Measurements from ENCODE around the gene RPL13A. TPM values are rescaled to one million over a fixed set of nuclear protein-coding genes. Genes with fewer than 3 reads are reported as not detected.
"Not testable (repeated sequence)": the region's sequence is repeated elsewhere in the genome, so short reads cannot be mapped to it uniquely, and the experiment has no call there.

Gene RPL13A
- total RNA-seq, 1 donor from 2014 or later: 2,820 TPM

DNA sequence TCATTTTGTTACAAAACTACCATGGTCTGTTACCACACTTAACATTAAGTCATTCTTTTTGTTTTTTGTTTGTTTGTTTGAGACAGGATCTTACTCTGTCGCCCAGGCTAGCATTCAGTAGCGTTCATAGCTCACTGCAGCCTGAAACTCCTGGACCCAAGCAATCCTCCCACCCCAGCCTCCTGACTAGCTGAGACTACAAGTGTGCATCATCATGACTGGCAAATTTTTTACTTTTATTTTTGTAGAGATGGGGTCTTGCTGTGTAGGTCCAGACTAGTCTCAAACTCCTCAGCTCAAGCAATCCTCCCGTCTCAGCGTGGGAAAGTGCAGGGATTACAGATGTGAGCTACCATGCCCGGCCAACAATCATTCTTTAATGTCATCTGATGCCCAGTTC, 31.1 kb upstream of the RPL13A start:
- ATAC-seq: no peak

DNA sequence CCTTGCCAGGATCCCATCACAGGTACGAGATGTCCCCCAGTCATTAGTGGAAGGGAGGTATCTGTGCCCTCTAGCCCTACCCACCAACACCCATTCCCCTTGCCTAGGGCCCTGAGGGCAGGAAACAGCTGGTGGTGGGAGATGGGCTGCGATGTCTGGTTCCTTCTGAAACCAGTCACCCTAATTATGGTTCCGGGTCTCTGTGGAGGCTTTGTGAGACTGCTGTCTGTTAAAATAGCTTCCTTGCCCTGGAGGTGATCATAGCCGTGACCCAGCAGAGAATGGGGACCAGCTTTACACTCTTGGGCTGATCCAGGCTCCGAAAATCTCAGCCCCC, 28.9 kb upstream of the RPL13A start:
- ATAC-seq: no peak

DNA sequence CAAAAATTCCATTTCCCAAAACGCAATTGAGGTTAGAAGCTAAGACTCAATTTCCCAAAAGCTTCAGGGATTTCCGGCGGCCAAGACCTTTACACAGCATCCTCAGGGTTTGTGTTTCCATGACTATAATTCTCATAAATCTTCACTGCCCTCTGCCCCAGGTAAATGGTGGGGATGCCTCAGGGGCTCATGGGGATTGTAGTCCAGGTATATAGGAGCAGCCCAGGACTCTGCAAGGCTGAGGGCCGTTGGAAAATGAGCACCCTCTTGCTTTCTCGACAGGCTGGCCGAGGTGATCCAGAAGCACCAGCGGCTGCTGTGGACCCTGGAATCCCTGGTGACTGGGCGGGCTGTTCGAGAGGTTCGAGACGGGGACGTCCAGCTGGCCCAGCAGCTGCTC, 28.0 kb upstream of the RPL13A start:
- no peak for ATAC-seq

DNA sequence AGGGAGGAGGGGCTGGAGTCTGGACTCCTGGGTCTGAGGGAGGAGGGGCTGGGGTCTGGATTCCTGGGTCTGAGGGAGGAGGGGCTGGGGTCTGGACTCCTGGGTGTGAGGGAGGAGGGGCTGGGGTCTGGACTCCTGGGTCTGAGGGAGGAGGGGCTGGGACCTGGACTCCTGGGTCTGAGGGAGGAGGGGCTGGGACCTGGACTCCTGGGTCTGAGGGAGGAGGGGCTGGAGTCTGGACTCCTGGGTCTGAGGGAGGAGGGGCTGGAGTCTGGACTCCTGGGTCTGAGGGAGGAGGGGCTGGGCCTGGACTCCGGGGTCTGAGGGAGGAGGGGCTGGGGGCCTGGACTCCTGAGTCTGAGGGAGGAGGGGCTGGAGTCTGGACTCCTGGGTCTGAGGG, 26.3 kb upstream of the RPL13A start:
- ATAC-seq: not testable (repeated sequence)

DNA sequence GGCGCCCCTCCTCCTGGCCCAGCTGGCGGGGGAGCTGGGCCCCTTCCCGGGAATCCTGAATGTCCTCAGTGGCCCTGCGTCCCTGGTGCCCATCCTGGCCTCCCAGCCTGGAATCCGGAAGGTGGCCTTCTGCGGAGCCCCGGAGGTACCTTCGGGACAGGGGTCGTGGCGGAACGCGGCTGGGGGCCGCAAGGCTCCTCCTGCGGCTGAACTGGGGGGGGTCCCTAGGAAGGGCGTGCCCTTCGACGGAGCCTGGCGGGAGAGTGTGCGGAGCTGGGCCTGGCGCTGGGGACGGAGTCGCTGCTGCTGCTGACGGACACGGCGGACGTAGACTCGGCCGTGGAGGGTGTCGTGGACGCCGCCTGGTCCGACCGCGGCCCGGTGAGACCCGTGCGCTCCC, 25.8 kb upstream of the RPL13A start:
- ATAC-seq: no peak

DNA sequence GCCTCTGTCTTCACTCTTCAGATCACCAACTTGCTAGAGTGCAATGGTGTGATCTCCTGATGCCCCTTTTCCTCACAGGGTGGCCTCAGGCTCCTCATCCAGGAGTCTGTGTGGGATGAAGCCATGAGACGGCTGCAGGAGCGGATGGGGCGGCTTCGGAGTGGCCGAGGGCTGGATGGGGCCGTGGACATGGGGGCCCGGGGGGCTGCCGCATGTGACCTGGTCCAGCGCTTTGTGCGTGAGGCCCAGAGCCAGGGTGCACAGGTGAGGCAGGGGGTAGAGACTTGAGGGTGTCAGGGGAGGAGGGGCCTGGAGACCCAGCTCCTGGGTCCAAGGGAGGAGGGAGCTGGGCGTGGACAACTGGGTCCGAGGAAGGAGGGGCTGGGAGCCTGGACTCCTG, 24.9 kb upstream of the RPL13A start:
- no peak for ATAC-seq

DNA sequence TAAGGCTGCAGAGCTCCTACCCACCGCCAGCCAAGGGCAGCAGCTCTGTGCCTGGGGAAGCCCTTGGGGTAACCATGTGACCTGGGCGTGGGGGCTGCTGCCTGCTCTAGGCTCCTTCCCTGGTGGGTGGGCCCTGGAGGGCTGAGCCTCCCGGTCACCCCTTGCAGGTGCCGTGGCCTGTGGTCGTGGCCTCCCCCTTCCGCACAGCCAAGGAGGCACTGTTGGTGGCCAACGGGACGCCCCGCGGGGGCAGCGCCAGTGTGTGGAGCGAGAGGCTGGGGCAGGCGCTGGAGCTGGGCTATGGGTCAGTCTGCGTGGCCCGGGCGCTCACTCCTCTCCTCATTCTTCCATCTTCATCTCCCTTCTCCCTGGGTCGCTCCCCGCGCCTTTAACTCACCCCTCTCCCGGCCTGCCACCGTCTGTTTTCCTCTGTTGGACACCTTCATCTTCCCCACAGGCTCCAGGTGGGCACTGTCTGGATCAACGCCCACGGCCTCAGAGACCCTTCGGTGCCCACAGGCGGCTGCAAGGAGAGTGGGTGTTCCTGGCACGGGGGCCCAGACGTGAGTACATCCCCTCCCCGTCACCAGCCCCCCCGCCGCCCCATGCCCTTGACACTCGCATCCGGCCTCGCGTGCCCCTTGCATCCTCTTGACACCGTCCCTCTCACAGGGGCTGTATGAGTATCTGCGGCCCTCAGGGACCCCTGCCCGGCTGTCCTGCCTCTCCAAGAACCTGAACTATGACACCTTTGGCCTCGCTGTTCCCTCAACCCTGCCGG, 23.3 kb upstream of the RPL13A start:
- no peak for ATAC-seq

DNA sequence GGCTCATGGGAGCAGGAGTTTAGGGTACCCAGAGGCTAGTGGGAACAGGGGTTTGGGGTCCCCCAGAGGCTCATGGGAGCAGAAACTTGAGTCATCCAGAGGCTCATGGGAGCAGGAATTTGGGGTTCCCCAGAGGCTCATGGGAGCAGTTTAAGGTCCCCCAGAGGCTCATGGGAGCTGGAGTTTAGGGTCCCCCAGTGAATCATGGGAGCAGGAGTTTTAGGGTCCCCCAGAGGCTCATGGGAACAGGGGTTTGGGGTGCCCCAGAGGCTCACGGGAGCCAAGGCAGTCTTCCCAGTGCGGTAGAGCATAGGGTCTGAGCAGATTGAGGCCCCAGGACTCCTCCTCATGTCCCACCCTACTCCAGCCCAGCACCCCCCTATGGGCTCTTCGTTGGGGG, 22.0 kb upstream of the RPL13A start:
- no peak for ATAC-seq

DNA sequence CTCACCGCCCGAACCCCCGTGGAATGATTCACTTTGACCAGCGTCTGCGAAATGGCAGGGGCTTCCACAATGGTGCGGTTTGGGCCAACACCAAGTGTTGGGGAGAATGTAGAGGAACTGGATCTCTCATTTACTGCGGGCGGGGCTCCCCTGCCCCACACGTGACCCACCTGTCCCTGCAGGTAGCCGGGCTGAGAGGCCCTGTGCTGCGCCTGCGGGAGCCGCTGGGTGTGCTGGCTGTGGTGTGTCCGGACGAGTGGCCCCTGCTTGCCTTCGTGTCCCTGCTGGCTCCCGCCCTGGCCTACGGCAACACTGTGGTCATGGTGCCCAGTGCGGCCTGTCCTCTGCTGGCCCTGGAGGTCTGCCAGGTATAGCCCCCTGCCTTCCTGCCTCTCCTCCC, 19.2 kb upstream of the RPL13A start:
- ATAC-seq: peak; percentile 88

DNA sequence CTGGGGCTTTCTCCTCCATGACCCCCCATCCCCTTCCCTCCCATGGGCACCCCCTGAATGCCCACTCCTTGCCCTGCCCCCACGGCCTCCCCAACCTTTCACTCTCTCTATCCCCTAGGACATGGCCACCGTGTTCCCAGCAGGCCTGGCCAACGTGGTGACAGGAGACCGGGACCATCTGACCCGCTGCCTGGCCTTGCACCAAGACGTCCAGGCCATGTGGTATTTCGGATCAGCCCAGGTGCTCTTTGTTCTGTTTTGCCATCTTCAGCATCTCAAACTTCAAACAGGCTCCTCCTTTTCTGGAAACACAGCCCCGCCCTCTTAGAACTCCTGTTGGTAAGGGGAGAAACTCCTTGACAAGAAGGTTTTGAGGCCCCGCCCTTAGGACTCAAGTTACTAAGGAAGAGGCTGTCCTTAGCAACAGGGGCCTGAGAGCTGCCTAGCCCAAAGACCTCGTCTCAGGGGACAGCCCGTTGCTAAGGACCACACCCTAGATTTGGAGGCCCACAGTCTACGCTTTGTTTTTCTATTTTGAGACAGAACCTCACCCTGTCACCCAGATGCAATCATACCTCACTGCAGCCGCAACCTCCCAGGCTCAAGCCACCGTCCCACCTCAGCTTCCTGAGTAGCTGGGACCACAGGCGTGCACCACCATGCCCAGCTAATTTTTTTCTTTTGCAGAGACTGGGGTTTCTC, 18.5 kb upstream of the RPL13A start:
- ATAC-seq: peak; percentile 78

DNA sequence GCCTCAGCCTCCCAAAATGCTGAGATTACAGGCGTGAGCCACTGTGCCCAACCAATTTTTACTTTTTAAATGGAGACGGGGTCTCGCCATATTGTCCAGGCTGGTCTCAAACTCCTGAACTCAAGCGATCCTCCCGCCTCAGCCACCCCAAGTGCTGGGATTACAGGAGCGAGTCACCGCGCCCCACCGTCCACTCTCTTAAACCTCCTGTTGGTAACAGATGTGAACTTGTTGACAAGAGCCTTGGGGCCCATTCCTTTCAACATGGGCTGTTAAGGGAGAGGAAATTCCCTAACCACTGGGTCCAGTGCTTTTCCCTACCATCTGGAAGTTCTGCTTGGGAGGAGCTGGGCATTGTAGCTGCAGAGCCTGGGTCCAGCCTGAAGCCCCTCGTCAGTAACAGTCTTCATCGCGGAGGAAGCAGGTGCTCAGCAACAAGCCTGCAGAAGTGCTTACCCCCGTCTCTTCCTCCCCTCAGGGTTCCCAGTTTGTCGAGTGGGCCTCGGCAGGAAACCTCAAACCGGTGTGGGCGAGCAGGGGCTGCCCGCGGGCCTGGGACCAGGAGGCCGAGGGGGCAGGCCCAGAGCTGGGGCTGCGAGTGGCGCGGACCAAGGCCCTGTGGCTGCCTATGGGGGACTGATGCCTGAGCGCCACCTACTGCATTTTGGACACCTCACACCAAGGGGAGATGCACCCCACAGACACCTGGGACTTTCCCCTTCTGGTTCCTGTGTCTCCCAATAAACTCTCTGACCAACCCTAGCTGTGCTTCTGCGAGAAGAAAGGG, 17.4 kb upstream of the RPL13A start:
- peak; percentile 5 for ATAC-seq

DNA sequence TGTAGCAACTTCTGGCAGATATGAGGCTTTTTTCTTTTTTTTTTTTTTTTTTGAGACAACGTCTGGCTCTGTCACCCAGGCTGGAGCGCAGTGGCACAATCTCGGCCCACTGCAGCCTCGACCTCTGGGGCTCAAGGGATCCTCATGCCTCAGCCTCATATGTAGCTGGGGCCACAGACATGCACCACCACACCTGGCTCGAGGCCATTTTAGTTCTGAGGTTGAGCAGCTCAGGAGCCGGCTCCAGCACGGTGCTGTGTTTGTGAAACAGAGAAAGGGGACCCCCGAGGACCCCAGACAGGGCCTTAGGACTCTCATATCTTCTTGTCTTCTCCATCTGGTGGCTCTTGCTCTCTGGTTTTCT, 16.8 kb upstream of the RPL13A start:
- ATAC-seq: no peak

DNA sequence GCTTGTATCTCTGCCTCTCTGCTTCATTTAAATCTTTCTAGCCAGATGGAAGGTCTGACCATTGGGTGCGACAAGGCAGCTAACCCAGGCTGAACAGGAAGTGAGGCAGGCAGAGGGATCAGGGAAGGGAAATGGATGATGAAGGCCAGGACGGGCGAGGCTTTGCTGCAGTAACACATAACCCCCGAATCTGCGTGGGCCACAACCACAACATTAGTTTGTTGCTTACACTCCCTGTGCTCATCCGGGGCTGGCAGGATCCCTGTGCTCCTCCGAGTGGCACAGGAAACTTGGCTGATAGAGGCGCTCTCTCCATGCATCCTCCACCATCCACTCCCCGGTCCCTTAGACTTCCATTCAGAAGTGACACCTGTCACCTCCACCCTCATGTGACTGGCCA, 14.5 kb upstream of the RPL13A start:
- ATAC-seq: no peak

DNA sequence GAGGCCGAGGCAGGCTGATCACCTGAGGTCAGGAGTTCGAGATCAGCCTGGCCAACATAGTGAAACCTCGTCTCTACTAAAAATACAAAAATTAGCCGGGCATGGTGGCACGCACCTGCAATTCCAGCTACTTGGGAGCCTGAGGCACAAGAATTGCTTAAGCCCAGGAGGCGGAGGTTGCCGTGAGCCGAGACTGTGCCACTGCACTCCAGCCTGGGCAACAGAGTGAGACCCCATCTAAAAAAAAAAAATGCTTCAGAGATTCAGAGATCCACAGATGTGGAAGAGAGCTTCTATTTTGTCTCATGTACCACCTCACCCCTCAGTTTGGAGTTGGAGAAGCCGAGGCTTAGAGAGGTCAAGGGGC, 13.9 kb upstream of the RPL13A start:
- not testable (repeated sequence) for ATAC-seq

DNA sequence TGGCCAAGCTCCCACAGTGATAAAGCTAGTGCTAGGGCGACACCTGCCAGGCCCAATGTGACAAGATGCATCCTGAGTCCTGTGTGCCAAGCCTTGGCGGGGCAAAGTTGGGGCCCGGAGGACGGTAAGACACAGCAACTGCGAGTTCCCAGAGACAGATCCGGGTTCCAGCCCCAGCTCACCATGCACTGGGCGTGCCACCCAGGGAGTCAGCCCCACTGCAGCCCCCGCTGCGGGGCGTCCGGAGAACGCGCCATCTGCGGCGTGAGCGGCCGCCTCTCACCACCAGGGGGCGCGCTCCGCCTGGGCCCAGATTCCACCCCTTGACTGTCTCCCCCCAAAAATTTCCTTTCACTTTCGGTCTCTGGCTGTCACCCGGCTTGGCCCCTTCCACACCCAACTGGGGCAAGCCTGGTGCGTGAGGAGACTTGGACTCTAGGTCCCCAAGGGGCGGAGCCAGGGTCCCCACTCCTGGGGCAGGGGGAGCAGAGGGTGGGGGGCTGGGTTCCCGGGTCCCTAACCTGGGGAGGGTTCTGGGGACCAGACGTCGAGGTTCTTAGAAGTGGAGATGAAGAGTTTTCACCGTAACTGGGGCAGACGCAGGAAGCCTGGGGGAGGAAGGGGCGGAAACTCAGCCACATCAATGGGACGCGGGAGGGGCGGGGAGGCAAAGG, 13.4 kb upstream of the RPL13A start, which contains the start of gene FLT3LG:
Gene FLT3LG, plus strand, starts transcription at position 348 of the 674 bp plus-strand sequence. CDS start 425 bp downstream, outside the sequence.
- peak; percentile 59 for ATAC-seq

DNA sequence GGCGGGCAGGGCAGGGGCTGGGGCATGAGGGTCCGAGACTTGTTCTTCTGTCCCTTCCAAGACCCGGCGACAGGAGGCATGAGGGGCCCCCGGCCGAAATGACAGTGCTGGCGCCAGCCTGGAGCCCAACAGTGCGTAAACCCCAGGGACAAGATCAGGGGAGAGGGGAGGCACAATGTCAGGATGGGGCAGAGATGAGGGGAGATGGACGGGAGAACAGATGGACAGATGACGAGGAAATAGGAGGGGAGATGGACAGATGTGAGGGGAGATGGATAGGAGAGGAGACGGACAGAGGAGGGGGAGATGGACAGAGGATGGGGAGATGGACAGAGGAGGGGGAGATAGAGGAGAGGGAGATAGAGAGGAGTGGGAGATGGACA, 12.9 kb upstream of the RPL13A start:
- ATAC-seq: no peak

DNA sequence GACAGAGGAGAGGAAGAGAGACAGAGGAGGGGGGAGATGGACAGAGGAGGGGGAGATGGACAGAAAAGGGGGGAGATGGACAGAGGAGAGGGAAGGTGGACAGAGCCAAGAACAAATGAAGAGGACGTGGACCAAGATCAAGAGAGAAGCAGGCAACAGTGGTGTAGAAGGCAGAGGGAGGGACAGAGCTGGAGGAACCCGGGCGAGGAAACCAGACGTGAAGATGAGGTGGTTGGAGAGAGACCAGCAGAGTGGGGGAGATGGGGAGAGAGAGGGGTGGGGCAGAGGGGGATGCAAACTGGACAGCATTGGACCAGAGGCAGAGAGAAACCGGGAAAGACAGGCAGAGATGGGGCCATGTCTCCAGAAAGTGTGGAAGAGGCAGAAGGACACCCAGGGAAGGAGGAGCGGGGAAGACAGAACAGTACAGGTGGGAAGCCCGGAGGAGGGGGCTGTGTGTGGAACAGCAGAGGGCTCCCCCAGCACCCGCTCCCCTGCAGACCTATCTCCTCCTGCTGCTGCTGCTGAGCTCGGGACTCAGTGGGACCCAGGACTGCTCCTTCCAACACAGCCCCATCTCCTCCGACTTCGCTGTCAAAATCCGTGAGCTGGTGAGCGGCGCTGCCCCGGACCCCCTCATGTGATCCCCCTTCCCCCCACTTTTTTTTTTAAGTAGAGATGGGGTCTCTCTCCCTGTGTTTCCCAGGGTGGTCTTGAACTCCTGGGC, 12.1 kb upstream of the RPL13A start:
- ATAC-seq: no peak

DNA sequence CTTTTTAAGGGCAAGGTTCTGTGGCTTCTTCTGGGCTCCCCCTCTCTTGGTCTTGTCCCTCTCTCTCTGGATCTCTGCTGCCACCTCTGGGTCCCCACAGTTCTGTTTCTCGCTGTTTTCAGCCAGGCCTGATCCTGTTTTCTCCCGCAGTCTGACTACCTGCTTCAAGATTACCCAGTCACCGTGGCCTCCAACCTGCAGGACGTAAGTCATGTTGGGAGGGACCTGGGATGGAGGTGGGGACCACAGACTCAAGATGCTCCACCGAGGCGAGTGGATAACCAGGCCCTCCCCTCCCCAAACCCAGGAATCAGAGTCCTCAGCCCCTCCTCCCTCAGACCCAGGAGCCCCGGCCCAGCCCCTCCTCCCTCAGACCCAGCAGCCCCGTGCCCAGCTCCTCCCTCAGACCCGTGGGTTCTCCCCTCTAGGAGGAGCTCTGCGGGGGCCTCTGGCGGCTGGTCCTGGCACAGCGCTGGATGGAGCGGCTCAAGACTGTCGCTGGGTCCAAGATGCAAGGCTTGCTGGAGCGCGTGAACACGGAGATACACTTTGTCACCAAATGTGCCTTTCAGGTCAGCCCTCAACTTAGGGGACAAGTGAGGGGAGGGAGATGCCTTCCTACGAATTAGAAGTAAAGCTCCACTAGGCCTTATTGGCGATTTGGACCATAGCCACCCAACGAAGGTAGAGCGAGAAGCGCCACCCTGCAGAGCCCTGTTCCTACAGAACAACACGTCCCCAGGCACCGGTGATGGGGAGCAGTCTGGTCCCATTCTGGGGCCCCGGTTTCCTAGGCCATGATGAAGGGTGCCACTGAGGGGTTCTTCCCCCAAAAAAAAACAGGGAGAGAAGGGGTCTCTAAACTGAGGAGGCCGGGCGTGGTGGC, 11.2 kb upstream of the RPL13A start:
- peak; percentile 23 for ATAC-seq

DNA sequence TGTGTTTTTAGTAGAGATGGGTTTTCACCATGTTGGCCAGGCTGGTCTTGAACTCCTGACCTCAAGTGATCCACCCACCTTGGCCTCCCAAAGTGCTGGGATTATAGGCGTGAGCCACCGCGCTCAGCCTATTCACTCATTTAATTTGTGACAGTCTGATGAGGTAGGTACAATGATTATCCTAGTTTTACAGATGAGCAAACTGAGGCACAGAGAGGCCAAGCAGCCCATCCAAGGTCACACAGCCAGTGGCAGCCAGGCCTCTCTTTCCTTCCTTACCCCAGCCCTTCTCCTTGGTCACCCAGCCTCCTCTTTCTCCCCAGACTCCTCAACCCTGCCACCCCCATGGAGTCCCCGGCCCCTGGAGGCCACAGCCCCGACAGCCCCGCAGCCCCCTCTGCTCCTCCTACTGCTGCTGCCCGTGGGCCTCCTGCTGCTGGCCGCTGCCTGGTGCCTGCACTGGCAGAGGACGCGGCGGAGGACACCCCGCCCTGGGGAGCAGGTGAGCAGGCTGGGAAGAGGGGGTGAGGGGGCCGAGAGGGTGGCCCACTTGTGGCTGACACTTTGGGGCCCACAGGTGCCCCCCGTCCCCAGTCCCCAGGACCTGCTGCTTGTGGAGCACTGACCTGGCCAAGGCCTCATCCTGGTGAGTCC, 7.3 kb upstream of the RPL13A start:
- peak; percentile 4 for ATAC-seq

DNA sequence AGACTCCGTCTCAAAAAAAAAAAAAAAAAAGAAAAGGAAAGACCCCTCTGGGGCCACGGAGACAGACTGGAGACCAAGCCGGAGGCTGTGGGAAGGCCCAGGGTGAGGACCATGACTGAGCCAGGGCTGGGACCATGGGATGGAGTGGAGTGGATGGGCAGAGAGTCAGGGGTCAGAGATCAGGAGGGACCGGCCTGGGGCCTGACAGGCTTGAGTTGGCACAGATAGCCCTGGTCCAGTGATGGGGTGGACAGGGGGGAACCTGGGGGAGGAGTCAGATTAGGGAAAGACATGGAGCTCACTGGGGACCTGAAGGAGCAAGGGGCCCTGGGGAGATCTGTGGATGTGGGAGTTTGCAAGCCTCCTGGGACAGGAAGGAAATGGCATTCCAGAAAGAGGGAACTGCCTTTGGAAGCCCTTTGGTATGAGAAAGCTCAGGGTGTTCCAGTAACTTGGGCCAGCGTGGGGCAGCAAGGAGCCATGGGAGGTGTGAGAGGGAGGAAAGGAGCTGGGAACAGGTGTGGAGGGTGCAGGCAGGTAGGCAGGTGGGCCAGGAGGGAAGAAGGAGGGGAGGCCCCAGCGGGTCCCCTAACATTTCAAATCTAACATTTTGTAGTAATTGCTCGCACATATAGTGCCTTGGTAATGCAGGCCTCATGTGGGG, 6.3 kb upstream of the RPL13A start:
- ATAC-seq: peak; percentile 19

Data from esophagus mucosa (tissue), 1 donor.